Measurements from ENCODE around the gene KIAA1210. TPM values are rescaled to one million over a fixed set of nuclear protein-coding genes. Genes with fewer than 3 reads are reported as not detected.

KIAA1210 gene
- total RNA-seq, 6 experiments from 2014 or later = not detected

DNA sequence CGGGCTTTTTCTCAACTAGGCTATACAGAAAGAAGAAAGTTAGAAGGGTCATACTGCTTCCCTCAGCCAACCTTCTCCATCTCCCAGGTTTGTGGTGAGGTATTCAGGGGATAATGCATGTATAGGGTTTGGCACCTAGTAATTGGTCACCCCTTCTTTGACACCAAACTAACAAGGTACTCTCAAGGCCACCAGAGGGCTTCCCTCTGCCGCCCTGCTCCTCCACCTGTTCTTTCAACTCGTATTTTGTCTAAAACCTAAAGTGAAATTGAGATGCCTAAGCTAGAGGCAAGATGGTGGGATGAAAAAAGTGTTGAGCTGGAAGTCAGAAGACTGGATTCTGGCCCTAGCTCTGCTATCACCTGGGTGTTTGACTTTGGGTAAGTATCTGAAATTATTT, 32.8 kb downstream of the KIAA1210 start:
- TF ChIP-seq, protein P1, sequence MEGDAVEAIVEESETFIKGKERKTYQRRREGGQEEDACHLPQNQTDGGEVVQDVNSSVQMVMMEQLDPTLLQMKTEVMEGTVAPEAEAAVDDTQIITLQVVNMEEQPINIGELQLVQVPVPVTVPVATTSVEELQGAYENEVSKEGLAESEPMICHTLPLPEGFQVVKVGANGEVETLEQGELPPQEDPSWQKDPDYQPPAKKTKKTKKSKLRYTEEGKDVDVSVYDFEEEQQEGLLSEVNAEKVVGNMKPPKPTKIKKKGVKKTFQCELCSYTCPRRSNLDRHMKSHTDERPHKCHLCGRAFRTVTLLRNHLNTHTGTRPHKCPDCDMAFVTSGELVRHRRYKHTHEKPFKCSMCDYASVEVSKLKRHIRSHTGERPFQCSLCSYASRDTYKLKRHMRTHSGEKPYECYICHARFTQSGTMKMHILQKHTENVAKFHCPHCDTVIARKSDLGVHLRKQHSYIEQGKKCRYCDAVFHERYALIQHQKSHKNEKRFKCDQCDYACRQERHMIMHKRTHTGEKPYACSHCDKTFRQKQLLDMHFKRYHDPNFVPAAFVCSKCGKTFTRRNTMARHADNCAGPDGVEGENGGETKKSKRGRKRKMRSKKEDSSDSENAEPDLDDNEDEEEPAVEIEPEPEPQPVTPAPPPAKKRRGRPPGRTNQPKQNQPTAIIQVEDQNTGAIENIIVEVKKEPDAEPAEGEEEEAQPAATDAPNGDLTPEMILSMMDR (IDR thresholded peaks at IDR 0.05) = no peak
- Mint-ChIP-seq H3K4me1 (ENCODE audit: low read depth) (peaks cover 23% of the 10 kb centered on the region), H3K4me3 (no peak overlapping the region), H3K27me3 (ENCODE audit: insufficient read depth) (peaks cover 5% of the 10 kb centered on the region; the same call in 1 of the 2 replicates), H3K36me3 (ENCODE audit: low read depth) (no peaks in the 10 kb centered on the region), H3K27ac (no peak overlapping the region), H3K9me3 (no peaks in the 10 kb centered on the region)
- DNase-seq = no peak

DNA sequence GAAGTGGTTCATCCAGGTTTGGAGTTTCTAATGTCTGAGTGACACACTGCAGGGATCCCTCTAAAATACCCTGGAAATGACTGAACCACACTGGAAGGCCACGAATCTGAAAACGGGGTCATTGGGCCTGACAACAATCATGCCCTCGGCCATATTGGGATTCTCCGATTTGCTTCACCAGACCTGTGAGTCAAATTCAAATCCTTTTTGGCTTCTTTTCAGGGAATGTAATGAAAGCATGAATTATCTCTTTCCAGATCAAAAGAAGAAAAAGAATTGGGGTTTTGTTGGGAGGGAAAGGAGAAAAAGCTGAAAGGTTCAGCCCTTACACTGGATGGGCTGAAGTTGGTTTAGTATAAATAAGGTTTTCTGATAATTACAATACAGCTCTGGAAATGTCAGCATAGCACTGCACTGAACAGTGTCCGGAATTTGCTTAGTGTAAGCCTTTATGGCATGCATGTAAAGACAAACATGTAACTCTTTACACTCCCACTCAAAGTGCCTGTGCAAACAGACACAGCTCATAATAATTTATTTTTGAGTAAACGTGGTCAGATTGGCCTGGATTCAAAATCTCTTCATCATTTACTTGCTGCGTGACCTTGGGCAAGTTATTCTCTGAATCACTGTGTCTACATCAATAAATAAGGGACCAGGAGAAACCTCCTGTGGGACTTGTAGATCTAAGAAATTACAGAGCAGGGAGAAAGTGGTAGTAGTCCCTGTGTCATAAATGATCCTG, 33.4 kb downstream of the KIAA1210 start:
- peaks cover 6% of the 10 kb centered on the region; the same call in 1 of the 2 replicates for H3K27me3 Mint-ChIP-seq (ENCODE audit: insufficient read depth)
- peaks cover 23% of the 10 kb centered on the region for H3K4me1 Mint-ChIP-seq (ENCODE audit: low read depth)
- no peaks in the 10 kb centered on the region for H3K36me3 Mint-ChIP-seq (ENCODE audit: low read depth)
- H3K9me3 Mint-ChIP-seq = no peaks in the 10 kb centered on the region
- peak; percentile 38 for DNase-seq
- H3K27ac Mint-ChIP-seq = no peak overlapping the region
- H3K4me3 Mint-ChIP-seq = no peak overlapping the region
- TF ChIP-seq, protein P1 (IDR thresholded peaks at IDR 0.05) = no peak

DNA sequence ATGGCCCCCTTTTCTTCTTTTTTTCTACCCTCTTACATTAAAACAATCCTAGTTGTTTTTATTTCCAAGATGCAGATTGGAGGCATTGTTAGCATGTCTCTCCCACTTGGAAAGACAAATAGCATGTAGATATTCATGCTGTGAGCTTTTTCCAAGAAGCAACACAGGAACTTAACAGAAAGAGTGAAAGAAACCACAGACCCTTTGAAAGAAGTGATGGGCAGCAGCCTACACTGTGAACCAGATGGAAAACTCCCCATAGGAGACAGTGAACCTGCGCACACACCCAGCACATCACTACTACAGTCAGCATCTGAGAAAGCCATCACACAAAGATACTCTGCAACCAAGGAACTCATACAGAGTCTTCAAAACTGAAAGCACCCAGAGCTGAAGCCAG, 37.0 kb downstream of the KIAA1210 start:
- Mint-ChIP-seq H3K27ac (no peak overlapping the region), H3K9me3 (no peaks in the 10 kb centered on the region), H3K4me3 (no peak overlapping the region)

DNA sequence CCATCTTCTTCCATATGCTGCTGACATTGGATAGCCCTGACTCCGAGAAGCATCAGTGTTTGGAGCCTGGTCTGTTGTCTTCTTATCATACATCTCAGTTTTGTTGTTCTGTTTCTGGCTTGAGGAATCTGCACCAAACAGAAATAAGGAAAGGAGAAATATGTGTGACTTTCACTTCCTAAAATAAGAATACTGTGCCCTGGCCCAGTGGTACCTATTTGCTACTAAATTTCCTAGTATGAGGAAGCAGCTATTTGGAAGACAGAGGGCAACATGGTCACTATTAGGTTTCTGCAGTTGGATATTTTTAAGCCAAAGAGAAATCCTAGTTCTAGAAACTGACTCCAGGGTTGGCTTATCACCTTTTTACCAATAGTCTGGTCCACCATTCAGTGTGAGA, 38.0 kb downstream of the KIAA1210 start:
- no peak for DNase-seq
- H3K4me3 Mint-ChIP-seq = no peak overlapping the region
- H3K9me3 Mint-ChIP-seq = no peaks in the 10 kb centered on the region
- H3K27ac Mint-ChIP-seq = no peak overlapping the region
- peaks cover 6% of the 10 kb centered on the region; the same call in 1 of the 2 replicates for H3K4me1 Mint-ChIP-seq (ENCODE audit: low read depth)
- H3K36me3 Mint-ChIP-seq (ENCODE audit: low read depth) = no peaks in the 10 kb centered on the region
- H3K27me3 Mint-ChIP-seq (ENCODE audit: insufficient read depth) = peaks cover 7% of the 10 kb centered on the region; the same call in 1 of the 2 replicates
- TF ChIP-seq, protein P1 (IDR thresholded peaks at IDR 0.05) = no peak

More for the DNA sequence above, 37.0 kb downstream of the KIAA1210 start:
- peaks cover 8% of the 10 kb centered on the region for H3K4me1 Mint-ChIP-seq (ENCODE audit: low read depth)
- TF ChIP-seq, protein P1 (IDR thresholded peaks at IDR 0.05) = no peak
- DNase-seq = no peak
- peaks cover 6% of the 10 kb centered on the region; the same call in 1 of the 2 replicates for H3K27me3 Mint-ChIP-seq (ENCODE audit: insufficient read depth)
- no peaks in the 10 kb centered on the region for H3K36me3 Mint-ChIP-seq (ENCODE audit: low read depth)

DNA sequence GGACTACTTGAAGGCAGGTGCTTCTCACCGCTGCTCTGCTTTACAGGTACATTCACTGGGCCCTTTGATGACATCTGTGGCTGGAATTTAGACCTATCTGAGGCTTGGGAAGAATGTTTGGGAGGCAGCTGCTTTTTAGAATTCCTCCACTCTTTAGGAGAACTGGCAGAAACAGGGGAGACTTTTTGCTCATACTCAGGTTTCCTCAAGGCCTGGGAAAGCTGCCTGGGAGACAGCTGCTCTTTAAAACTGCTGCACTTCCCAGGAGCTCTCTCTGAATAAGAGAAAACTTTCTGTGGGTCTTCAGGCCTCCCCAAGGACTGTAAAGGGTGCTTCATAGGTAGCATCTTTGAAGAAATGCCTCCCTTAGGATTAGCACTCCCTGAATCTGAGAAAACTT, 40.5 kb downstream of the KIAA1210 start:
- DNase-seq = no peak
- Mint-ChIP-seq H3K27me3 (ENCODE audit: insufficient read depth) (peaks cover 7% of the 10 kb centered on the region; the same call in 1 of the 2 replicates), H3K27ac (no peak overlapping the region), H3K4me1 (ENCODE audit: low read depth) (no peaks in the 10 kb centered on the region), H3K36me3 (ENCODE audit: low read depth) (no peaks in the 10 kb centered on the region), H3K9me3 (no peaks in the 10 kb centered on the region), H3K4me3 (no peak overlapping the region)
- TF ChIP-seq, protein P1 (IDR thresholded peaks at IDR 0.05) = no peak

All from HFFc6 (cell line).